Tracheal epithelial cell (primary cell): ENCODE measurements around the gene RELCH. TPM values are rescaled to one million over a fixed set of nuclear protein-coding genes. Genes with fewer than 3 reads are reported as not detected.

Experiments
- total RNA-seq: library from RNA; depleted of rRNA; stranded (reverse); fragments of >200 nt; gene quantifications from 2 replicates; pipeline ENCODE4 v1.2.1, GENCODE V29; 2014

RELCH gene, protein sequence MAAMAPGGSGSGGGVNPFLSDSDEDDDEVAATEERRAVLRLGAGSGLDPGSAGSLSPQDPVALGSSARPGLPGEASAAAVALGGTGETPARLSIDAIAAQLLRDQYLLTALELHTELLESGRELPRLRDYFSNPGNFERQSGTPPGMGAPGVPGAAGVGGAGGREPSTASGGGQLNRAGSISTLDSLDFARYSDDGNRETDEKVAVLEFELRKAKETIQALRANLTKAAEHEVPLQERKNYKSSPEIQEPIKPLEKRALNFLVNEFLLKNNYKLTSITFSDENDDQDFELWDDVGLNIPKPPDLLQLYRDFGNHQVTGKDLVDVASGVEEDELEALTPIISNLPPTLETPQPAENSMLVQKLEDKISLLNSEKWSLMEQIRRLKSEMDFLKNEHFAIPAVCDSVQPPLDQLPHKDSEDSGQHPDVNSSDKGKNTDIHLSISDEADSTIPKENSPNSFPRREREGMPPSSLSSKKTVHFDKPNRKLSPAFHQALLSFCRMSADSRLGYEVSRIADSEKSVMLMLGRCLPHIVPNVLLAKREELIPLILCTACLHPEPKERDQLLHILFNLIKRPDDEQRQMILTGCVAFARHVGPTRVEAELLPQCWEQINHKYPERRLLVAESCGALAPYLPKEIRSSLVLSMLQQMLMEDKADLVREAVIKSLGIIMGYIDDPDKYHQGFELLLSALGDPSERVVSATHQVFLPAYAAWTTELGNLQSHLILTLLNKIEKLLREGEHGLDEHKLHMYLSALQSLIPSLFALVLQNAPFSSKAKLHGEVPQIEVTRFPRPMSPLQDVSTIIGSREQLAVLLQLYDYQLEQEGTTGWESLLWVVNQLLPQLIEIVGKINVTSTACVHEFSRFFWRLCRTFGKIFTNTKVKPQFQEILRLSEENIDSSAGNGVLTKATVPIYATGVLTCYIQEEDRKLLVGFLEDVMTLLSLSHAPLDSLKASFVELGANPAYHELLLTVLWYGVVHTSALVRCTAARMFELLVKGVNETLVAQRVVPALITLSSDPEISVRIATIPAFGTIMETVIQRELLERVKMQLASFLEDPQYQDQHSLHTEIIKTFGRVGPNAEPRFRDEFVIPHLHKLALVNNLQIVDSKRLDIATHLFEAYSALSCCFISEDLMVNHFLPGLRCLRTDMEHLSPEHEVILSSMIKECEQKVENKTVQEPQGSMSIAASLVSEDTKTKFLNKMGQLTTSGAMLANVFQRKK
- 19.3 and 32.8 TPM in 2 replicates for total RNA-seq

DNA sequence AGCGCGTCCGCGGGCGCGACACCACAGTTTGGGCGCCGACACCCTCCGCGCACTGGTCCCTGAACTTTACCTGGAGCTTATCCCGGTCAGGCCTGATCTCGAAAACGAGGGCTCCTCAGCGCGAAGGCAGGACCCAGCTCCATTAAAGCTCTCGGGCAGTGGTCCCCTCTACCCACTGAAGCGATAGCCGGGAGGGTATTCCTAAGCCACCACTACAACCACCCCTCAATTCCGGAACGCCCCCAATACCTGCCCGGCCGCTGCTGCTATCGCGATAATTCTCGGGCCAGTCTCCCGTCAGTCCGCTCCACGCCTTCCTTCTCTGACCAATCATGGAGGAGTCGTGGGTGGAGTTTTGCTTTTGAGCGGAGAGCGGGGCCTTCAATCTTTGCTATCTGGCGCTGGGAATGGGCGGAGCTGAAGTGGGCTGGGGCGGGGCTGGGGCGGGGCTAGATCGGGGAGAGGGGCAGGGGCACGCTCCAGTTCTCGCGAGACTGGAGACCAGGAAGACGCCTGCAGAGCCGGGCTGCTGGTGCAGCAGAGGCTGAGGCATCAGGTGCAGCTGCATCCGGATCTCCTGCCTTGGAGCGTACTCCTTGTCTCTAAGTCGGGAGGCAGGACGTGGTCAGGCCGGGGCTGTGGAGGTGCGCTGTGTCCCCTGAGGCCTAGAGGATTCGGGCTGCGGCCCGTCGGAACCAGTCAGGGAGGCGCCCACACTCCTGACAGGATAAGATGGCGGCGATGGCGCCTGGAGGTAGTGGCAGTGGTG, at the start of gene RELCH, which contains the start of gene PIGN:
TSS of gene RELCH (plus strand) at position 482 of the 769 bp plus-strand sequence. CDS start at position 733, 251 bp downstream.
TSS of gene PIGN (minus strand) at position 283 of the 769 bp plus-strand sequence. CDS start 25,703 bp downstream, outside the sequence.

DNA sequence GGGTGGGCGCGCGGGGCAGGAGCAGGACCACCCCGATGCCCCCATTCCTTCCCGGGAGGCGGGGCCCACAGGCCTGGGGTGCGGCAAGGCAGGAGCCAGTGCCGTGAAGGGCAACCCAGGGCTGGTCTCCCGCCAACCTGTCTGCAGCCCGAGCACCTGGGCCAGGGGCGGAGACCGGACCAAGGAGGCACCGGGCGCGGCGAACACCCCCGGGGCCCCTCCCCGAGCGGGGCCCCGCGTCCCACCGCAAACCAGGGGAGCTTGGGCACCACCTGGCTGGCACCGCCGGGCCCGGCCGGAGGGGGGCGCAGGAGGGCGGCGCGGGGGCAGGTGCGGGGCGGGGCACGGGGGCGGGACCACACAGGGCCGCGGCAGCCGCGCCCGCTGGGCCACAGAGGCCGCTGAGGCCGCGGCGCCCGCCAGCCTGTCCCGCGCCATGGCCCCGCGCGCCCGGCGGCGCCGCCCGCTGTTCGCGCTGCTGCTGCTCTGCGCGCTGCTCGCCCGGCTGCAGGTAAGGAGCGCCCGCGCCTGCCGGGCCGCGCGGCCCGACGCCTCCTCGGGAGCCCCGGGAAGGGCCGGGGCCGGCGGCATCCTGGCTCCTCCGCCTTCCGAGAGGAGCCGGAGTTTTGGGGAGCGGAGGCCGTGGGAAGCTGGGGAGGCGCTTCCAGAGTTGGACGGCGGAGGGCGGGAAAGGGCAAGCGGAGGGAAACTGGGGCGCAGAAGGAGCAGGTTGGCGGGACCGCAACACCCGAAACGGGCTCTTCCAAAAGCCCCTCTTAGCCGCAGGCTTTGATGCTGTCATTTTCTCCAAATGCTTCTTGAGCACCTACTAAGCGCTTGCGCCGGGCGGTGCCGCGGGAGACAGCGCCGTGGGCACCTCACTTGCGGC, 138.1 kb downstream of the RELCH start, which contains the start of gene TNFRSF11A:
TSS of gene TNFRSF11A (plus strand) at position 394 of the 889 bp plus-strand sequence. CDS start at position 437, 43 bp downstream.

Other genes with a start within 250 kb of the RELCH start
- gene PIGN, start 199 bp upstream of the RELCH start, total RNA-seq, result 47.1 and 48.0 TPM in 2 replicates
- 0.21 and 0.72 TPM in 2 replicates for gene TNFRSF11A, start 138.1 kb downstream of the RELCH start, total RNA-seq